Neural cell (in vitro differentiated cells): ENCODE data around the gene CYB5A. TPM values are rescaled to one million over a fixed set of nuclear protein-coding genes. Genes with fewer than 3 reads are reported as not detected.

Source experiments
- H2AFZ ChIP-seq: fragments of 200-600, 300-800 bp; sonication (generic), shearing (Covaris generic); 2 replicates; pipeline ENCODE4 v1.6.0; 2014; ENCODE audit warnings: low read depth, mild to moderate bottlenecking, antibody characterized with exemption, low read length, moderate library complexity
- H3F3A ChIP-seq: fragments of 200-600 bp; shearing (Covaris generic); 2 replicates; pipeline ENCODE4 v1.6.1; 2016; ENCODE audit warnings: mild to moderate bottlenecking, moderate library complexity, mixed read lengths, antibody characterized with exemption, low read length; ENCODE audit not compliant: insufficient read depth, poor library complexity, severe bottlenecking
- H3K27ac ChIP-seq: fragments of 200-600, 300-800 bp; sonication (generic), shearing (Covaris generic); 2 replicates; pipeline ENCODE4 v1.5.1; 2014; ENCODE audit warnings: mild to moderate bottlenecking, low read length, moderate library complexity
- H3K27me3 ChIP-seq: fragments of 300-800, 200-600 bp; sonication (generic), shearing (Covaris generic); 2 replicates; pipeline ENCODE4 v1.6.0; 2014; ENCODE audit warnings: mild to moderate bottlenecking, low read depth, low read length, moderate library complexity; ENCODE audit not compliant: insufficient read depth
- H3K36me3 ChIP-seq: fragments of 300-800, 200-600 bp; sonication (generic), shearing (Covaris generic); 2 replicates; pipeline ENCODE4 v1.5.1; 2014; ENCODE audit warnings: mild to moderate bottlenecking, antibody characterized with exemption, low read length, moderate library complexity; ENCODE audit not compliant: insufficient read depth
- H3K4me2 ChIP-seq: fragments of 300-800, 200-600 bp; sonication (generic), shearing (Covaris generic); 2 replicates; pipeline ENCODE4 v1.6.0; 2014; ENCODE audit warnings: mild to moderate bottlenecking, low read length
- H3K4me3 ChIP-seq: fragments of 300-800, 200-600 bp; sonication (generic), shearing (Covaris generic); 2 replicates; pipeline ENCODE4 v1.5.1; 2014; ENCODE audit warnings: mild to moderate bottlenecking, low read length, moderate library complexity
- H3K79me2 ChIP-seq: fragments of 200-600 bp; shearing (Covaris generic); replicated peaks from 2 replicates; pipeline ENCODE4 v1.6.0; 2014; ENCODE audit warnings: mild to moderate bottlenecking, low read length, moderate library complexity; ENCODE audit not compliant: insufficient read depth
- H3K9ac ChIP-seq: fragments of 300-800, 200-600 bp; sonication (generic), shearing (Covaris generic); 2 replicates; pipeline ENCODE4 v1.6.1; 2016; ENCODE audit warnings: mild to moderate bottlenecking, low read length, mixed read lengths
- H3K9me2 ChIP-seq: fragments of 200-600 bp; shearing (Covaris generic); 2 replicates; pipeline ENCODE4 v1.6.1; 2016; ENCODE audit warnings: mild to moderate bottlenecking, low read length, mixed read lengths; ENCODE audit not compliant: insufficient read depth
- H3K9me3 ChIP-seq: fragments of 200-600, 300-800 bp; sonication (generic), shearing (Covaris generic); 2 replicates; pipeline ENCODE4 v1.6.1; 2016; ENCODE audit warnings: mild to moderate bottlenecking, mixed run types, low read length, moderate library complexity, mixed read lengths
- H4K20me1 ChIP-seq: fragments of 200-600 bp; shearing (Covaris generic); 2 replicates; pipeline ENCODE4 v1.6.1; 2016; ENCODE audit warnings: mild to moderate bottlenecking, mixed run types; ENCODE audit not compliant: insufficient read depth
- EP300 ChIP-seq: fragments of 450-650 bp; conservative IDR thresholded peaks from 2 replicates; pipeline ENCODE4 v1.6.1; 2014; ENCODE audit warnings: antibody characterized with exemption, mild to moderate bottlenecking, moderate library complexity; ENCODE audit not compliant: poor library complexity, severe bottlenecking
- EZH2 ChIP-seq: fragments of 200-600, 300-800 bp; shearing (Covaris generic), sonication (generic); IDR thresholded peaks from 2 replicates; pipeline ENCODE4 v1.6.1; 2014; ENCODE audit warnings: antibody characterized with exemption, low read length, borderline replicate concordance, mild to moderate bottlenecking; ENCODE audit not compliant: insufficient read depth, poor library complexity, severe bottlenecking
- MXI1 ChIP-seq: fragments of 450-650 bp; conservative IDR thresholded peaks from 2 replicates; pipeline ENCODE4 v1.6.1; 2014; ENCODE audit warnings: antibody characterized with exemption, mild to moderate bottlenecking; ENCODE audit not compliant: poor library complexity, severe bottlenecking
- POLR2AphosphoS5 ChIP-seq: IDR thresholded peaks from 2 replicates; pipeline ENCODE4 v1.6.1; 2012
- RAD21 ChIP-seq: fragments of 450-650 bp; conservative IDR thresholded peaks from 2 replicates; pipeline ENCODE4 v1.6.1; 2014; ENCODE audit warnings: antibody characterized with exemption, mild to moderate bottlenecking, moderate library complexity
- REST ChIP-seq: IDR thresholded peaks from 2 replicates; pipeline ENCODE4 v1.6.1; 2012; ENCODE audit warnings: borderline replicate concordance
- SMC3 ChIP-seq: fragments of 450-650 bp; conservative IDR thresholded peaks from 2 replicates; pipeline ENCODE4 v1.6.1; 2014; ENCODE audit warnings: antibody characterized with exemption, mild to moderate bottlenecking, moderate library complexity; ENCODE audit not compliant: poor library complexity
- TAF1 ChIP-seq: IDR thresholded peaks from 2 replicates; pipeline ENCODE4 v1.6.1; 2012; ENCODE audit warnings: low read depth
- polyA plus RNA-seq: library from polyadenylated mRNA; depleted of rRNA; stranded (reverse); fragments of >200 nt; gene quantifications from 2 replicates; pipeline ENCODE4 v1.2.3, GENCODE V29; 2014
- TF ChIP-seq, protein P1 (sequence below): fragments of 450-650 bp; IDR thresholded peaks from 2 replicates; pipeline ENCODE4 v1.5.1; 2014; ENCODE audit warnings: antibody characterized with exemption, mild to moderate bottlenecking, moderate library complexity; ENCODE audit not compliant: poor library complexity, severe bottlenecking

Gene CYB5A
- polyA plus RNA-seq, 1 donor from 2014 or later = 35.4 TPM

GRCh38 chr18:74239567-74239966 lies 52.2 kb downstream of the CYB5A start:
- H3K36me3 ChIP-seq = no peaks in the 10 kb centered on the region
- H3K9me2 ChIP-seq = no peaks in the 10 kb centered on the region
- TF ChIP-seq REST (no peak), POLR2AphosphoS5 (no peak), TAF1 (no peak), SMC3 (no peak), RAD21 (no peak), MXI1 (no peak), EP300 (no peak), EZH2 (no peak)
- TF ChIP-seq, protein P1, sequence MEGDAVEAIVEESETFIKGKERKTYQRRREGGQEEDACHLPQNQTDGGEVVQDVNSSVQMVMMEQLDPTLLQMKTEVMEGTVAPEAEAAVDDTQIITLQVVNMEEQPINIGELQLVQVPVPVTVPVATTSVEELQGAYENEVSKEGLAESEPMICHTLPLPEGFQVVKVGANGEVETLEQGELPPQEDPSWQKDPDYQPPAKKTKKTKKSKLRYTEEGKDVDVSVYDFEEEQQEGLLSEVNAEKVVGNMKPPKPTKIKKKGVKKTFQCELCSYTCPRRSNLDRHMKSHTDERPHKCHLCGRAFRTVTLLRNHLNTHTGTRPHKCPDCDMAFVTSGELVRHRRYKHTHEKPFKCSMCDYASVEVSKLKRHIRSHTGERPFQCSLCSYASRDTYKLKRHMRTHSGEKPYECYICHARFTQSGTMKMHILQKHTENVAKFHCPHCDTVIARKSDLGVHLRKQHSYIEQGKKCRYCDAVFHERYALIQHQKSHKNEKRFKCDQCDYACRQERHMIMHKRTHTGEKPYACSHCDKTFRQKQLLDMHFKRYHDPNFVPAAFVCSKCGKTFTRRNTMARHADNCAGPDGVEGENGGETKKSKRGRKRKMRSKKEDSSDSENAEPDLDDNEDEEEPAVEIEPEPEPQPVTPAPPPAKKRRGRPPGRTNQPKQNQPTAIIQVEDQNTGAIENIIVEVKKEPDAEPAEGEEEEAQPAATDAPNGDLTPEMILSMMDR = no peak
- H3F3A ChIP-seq = no peaks in the 10 kb centered on the region
- H3K9me3 ChIP-seq = no peaks in the 10 kb centered on the region
- H3K4me3 ChIP-seq = no peak overlapping the region
- H3K79me2 ChIP-seq = no peaks in the 10 kb centered on the region
- H3K27ac ChIP-seq = no peak overlapping the region
- H3K9ac ChIP-seq = no peak overlapping the region
- H2AFZ ChIP-seq = no peak overlapping the region
- no peaks in the 10 kb centered on the region for H4K20me1 ChIP-seq
- no peak overlapping the region for H3K4me2 ChIP-seq
- no peaks in the 10 kb centered on the region for H3K27me3 ChIP-seq

DNA sequence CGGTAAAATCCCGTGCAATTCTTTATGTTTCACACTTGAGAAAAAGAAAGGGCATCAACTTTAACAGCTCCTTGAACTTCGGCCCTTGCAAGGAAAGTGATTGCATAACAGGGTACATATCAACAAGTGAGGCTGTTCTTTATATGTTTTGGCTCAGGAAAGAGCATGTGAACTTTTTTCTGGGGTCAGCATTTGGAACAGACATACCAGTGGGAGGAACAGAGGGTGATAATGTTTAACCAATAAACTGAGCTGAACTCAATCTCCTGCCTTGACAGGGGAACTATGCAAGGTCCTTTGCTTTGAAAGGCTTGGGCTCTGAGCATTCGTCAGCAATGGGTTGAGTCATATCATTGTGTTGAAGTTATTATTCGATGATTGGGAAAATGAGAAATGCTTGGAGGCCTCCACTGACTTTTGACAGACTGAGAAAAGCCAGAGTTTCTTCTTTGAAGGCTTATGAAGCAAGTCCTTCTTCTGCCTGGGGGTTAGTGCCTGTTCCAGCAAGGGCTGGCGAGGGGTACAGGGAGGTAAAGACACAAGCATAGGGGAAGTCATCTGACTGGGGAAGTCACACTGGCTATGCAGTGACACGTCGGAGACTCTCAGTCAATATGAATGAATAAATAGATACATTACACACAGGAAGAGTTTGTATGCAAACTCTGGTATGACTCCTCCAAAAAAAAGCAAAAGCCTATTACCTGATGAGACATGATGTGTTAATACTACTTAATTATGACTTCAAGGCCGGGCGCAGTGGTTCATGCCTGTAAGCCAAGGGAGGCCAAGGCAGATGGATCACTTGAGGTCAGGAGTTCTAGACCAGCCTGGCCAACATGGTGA lies 57.2 kb downstream of the CYB5A start:
- H3K9me3 ChIP-seq = no peaks in the 10 kb centered on the region
- TF ChIP-seq RAD21 (no peak), EP300 (no peak)
- TF ChIP-seq, protein P1 = no peak
- H3K4me2 ChIP-seq = no peak overlapping the region
- no peak overlapping the region for H3K27ac ChIP-seq
- no peaks in the 10 kb centered on the region for H3K79me2 ChIP-seq
- H3K27me3 ChIP-seq = no peaks in the 10 kb centered on the region
- H3K9ac ChIP-seq = no peak overlapping the region
- no peak overlapping the region for H3K4me3 ChIP-seq
- no peaks in the 10 kb centered on the region for H4K20me1 ChIP-seq
- H3K9me2 ChIP-seq = no peaks in the 10 kb centered on the region
- no peak overlapping the region for H2AFZ ChIP-seq
- no peaks in the 10 kb centered on the region for H3F3A ChIP-seq
- H3K36me3 ChIP-seq = no peaks in the 10 kb centered on the region
